ENCODE data around the gene CAPN13.

The CAPN13 gene

DNA sequence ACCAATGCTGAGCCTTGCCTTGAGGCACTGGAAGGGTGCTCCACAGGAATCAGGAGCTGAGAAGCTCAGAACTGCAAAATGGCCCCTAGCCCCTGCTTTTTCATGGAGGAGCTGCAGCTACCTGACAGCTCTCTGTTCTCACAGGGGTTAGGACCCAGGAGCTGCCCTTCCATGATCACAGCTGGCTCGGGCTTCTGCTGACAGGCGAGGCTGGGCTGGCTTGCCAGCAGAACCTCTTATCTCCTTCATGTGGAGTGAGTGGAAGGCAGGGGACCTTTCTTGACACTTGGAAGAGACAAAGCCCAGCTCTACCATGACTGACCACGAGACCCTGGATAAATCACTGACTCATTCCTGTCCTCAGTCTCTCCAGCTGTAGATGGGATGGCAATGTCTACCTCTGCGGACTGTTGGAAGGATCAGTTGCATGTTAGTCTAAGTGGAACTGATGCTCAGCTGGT is 113.4 kb downstream of the CAPN13 start:
- Mint-ChIP-seq H3K27ac (no peak overlapping the region), H3K9me3 (ENCODE audit: low read depth) (peaks cover 3% of the 10 kb centered on the region), H3K36me3 (no peaks in the 10 kb centered on the region), H3K27me3 (no peaks in the 10 kb centered on the region), H3K4me3 (no peak overlapping the region), H3K4me1 (ENCODE audit: low read depth) (no peaks in the 10 kb centered on the region)

DNA sequence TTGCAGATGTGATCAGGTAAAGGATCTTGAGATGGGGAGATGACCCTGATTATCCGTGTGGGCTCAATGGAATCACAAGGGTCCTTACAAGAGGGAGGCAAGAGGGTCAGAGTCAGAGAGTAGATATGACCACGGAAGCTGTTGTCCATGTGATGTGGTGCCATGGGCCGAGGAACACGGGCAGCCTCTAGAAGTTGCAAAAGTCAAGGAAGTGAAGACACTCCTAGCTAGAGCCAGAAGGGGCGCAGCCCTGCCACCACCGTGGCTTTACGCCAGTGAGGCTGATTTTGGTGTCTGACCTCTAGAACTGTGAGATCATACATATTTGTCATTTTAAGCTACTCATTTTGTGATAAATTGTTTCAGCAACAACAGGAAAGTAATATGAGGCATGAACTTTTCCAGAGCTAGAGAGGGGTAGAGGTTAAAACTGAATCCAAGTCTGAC is 114.4 kb downstream of the CAPN13 start:
- Mint-ChIP-seq H3K27ac (no peak overlapping the region), H3K9me3 (ENCODE audit: low read depth) (peaks cover 3% of the 10 kb centered on the region), H3K4me3 (no peak overlapping the region), H3K36me3 (no peaks in the 10 kb centered on the region), H3K4me1 (ENCODE audit: low read depth) (no peaks in the 10 kb centered on the region), H3K27me3 (no peaks in the 10 kb centered on the region)

DNA sequence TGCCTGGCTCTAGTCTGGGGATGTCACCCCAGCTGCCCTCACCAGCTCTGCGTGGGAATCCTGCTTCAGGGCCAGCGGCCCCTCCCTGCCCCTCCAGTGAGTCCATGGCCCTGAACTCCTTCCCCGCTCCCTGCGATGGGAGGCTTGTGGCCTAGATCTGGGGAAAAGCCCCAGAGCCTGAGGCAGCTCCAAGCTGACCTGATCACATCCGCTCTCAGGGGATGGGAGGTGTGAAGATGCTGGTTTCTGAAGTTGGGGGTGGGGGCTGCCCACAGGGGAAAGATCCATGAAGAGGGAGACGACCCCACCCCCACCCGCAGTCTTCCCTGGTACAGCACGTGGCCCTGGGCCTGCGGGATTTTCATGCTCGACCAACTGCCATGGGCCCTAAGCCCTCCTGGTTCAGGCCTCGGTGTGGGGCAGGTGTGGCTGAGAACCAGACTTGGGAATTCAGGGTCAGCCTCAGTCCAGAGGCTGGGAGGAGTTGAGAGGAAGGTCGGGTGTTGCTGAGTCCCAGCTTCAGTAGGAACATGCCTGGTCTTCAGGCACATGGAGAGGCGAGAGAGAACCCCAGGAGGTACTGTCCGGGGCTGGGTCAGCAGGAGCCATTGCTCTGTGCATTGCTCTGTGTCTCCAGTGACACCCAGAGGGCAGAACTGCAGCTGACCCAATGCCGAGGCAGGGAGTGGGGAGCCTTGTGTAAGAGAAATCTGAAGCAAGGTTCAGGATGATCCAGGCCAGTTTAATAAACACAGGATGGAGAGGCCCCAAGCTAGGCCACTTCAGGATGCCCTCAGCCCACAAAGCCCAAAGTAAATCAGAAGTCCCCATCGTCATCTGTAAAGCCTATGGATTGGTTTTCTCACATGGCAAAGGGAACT is 115.1 kb downstream of the CAPN13 start:
- Mint-ChIP-seq H3K36me3 (no peaks in the 10 kb centered on the region), H3K9me3 (ENCODE audit: low read depth) (no peaks in the 10 kb centered on the region), H3K4me3 (no peak overlapping the region), H3K4me1 (ENCODE audit: low read depth) (no peaks in the 10 kb centered on the region), H3K27me3 (no peaks in the 10 kb centered on the region), H3K27ac (no peak overlapping the region)

DNA sequence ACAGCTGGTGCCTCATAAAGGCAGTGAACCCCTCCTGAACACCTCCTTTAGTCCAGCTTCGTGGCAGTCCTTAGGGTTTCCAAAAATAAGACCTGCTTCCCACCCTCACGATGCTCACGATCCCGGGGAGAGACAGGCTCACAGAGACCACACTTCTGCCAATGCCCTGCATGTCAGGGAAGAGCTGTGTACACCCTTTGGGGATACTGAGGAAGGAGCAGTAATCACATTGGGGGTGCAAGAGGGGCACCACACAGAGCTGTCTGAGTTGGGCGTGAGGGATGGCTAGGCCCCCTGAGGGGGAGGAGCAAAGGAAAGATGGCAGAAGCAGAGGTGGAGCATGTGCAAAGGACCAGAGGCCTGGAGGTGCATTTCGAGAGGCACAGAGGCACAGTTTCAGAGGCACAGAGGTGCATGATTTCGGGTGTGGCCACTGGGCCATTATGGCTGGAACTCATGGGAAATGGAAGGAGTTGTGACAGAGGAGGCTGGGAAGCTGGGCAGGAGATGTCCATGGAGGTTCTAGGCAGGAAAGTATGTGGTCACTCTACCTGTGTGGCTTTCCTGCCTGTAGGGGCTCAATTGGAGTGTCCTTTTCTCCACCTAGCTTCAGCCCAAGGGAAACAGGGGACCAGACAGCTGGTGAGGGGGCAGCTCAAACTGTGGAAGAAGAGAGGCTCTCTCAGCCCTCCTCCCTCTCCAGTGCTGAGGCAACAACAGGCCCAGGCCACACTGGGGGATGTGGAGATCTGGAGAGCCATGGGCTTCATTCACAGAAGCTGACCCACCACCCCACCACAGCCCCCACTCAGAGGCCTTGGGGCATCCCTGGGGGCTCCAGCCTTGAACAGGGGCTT is 115.9 kb downstream of the CAPN13 start:
- no peak overlapping the region for H3K4me3 Mint-ChIP-seq
- no peaks in the 10 kb centered on the region for H3K9me3 Mint-ChIP-seq (ENCODE audit: low read depth)
- no peaks in the 10 kb centered on the region for H3K36me3 Mint-ChIP-seq
- H3K27ac Mint-ChIP-seq: no peak overlapping the region
- no peaks in the 10 kb centered on the region for H3K27me3 Mint-ChIP-seq
- no peaks in the 10 kb centered on the region for H3K4me1 Mint-ChIP-seq (ENCODE audit: low read depth)

DNA sequence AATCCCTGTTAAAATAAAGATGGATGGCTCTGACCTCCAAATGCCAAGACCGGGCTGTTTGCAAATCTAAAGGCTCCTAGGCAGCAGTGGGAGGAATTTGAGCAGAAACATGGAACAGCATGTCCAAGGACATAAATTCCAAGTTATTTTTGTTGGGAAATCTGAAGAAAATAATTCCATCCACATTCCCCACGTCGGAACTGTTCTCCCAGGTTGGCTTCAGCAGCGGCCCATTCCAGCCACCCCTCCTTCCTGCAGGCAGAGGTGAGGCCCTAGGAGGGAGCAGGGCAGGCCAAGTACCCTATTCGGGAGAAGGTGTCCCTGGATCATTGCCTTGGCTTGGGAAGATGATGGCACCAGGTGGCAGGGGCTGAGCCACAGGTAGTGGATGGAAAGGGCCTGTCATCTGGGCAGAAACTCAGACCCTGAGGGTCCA is 117.1 kb downstream of the CAPN13 start:
- H3K4me3 Mint-ChIP-seq: no peak overlapping the region
- H3K4me1 Mint-ChIP-seq (ENCODE audit: low read depth): no peaks in the 10 kb centered on the region

DNA sequence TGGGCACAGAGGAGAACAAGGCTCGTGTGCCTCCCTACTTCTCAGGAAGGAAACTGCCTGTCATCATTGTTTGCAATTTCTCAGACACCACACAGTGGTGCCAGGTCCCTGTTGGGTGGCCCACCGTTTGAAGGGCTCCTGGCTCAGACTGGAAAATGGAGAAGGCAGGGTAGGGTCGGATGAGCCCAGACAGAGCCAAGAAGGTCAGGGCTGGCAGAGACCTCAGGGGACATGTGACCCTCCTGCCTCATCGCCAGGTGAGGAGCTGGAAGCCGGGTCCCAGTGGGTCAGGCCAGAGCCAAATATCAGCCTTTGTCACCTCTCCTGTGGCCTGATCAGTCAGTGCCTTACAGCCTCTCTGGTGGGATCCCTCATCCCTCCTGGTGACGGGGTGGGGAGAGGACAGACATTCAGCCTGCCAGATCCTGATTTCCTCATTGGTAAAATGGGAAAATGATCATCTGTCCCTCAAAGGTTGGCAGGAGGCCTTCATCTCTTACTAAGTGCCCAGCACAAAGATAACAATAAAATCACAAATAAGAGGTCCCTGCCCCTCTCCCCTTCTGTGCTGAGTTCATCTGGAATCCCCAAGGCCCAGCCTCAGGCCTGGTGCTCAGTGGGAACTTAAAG is 117.6 kb downstream of the CAPN13 start:
- no peak overlapping the region for H3K27ac Mint-ChIP-seq
- no peak overlapping the region for H3K4me3 Mint-ChIP-seq
- H3K4me1 Mint-ChIP-seq (ENCODE audit: low read depth): no peaks in the 10 kb centered on the region
- H3K36me3 Mint-ChIP-seq: no peaks in the 10 kb centered on the region
- H3K9me3 Mint-ChIP-seq (ENCODE audit: low read depth): no peaks in the 10 kb centered on the region
- no peaks in the 10 kb centered on the region for H3K27me3 Mint-ChIP-seq

More for the DNA sequence above, 117.1 kb downstream of the CAPN13 start:
- Mint-ChIP-seq H3K27ac (no peak overlapping the region), H3K27me3 (no peaks in the 10 kb centered on the region), H3K36me3 (no peaks in the 10 kb centered on the region), H3K9me3 (ENCODE audit: low read depth) (no peaks in the 10 kb centered on the region)

DNA sequence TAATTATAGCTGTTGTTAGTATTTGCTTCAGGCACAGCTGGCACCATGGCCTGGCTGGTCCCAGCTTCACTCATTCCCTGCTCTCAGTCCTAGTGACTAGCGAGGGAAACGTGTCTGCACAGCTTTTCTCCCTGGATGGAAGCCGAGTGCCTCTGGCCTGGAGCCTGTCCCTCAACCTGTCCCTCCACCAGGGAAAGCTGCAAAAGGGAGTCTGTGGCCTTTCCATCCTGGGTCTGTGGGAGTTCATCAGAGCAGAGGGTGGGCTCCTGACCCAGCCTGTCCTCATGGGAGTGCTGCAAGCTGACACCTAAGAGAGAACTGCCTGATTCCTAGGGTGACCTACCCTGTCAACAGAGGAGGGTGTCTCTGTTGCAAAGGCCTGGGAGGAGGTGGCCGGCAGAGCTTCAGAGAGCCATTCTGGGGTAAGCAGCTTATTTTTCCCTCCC is 118.3 kb downstream of the CAPN13 start:
- Mint-ChIP-seq H3K9me3 (ENCODE audit: low read depth) (no peaks in the 10 kb centered on the region), H3K27me3 (no peaks in the 10 kb centered on the region), H3K36me3 (no peaks in the 10 kb centered on the region), H3K4me1 (ENCODE audit: low read depth) (no peaks in the 10 kb centered on the region), H3K4me3 (no peak overlapping the region), H3K27ac (no peak overlapping the region)

DNA sequence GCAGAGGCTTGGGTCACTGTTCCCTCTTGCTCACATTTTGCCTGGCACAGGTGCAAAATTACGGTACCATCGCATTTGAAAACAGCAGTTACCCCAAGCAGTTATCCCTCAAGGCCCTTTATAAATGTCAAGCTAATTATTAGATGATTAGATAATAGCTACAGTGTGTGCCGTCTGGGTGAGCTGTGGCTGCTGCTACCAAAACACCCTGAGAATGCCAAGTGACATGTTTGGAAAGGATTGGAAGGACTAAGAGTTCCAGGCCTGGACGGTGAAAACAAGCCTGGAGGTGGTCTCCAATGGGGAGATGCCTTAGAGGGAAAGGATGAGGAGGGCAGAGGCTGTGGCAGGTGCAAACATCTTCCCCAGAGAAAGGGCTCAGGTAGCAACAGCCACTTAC is 120.6 kb downstream of the CAPN13 start:
- no peak overlapping the region for H3K4me3 Mint-ChIP-seq
- H3K36me3 Mint-ChIP-seq: no peaks in the 10 kb centered on the region
- no peak overlapping the region for H3K27ac Mint-ChIP-seq
- H3K9me3 Mint-ChIP-seq (ENCODE audit: low read depth): no peaks in the 10 kb centered on the region
- H3K27me3 Mint-ChIP-seq: no peaks in the 10 kb centered on the region
- H3K4me1 Mint-ChIP-seq (ENCODE audit: low read depth): no peaks in the 10 kb centered on the region

DNA sequence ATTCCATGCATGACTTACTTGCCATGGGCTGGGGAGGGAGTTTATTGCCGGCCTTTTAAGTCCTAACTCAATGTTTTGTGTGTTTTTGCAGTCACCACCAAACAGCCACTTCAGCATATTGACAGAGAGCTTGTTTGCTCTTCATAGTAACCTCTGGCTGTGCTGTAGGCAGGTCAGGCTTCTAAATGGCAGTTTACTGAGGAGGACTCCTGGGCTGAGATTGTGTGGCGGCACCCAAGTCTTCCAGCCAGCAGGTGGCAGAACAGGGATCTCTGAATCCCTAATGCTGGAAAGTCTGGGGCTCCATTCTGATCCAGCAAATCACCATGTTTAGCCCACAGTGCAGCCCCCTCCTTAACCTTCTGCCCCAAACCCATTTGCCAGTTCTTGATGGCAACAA is 121.2 kb downstream of the CAPN13 start:
- Mint-ChIP-seq H3K4me1 (ENCODE audit: low read depth) (no peaks in the 10 kb centered on the region), H3K9me3 (ENCODE audit: low read depth) (no peaks in the 10 kb centered on the region), H3K27ac (no peak overlapping the region), H3K4me3 (no peak overlapping the region), H3K36me3 (no peaks in the 10 kb centered on the region), H3K27me3 (no peaks in the 10 kb centered on the region)

DNA sequence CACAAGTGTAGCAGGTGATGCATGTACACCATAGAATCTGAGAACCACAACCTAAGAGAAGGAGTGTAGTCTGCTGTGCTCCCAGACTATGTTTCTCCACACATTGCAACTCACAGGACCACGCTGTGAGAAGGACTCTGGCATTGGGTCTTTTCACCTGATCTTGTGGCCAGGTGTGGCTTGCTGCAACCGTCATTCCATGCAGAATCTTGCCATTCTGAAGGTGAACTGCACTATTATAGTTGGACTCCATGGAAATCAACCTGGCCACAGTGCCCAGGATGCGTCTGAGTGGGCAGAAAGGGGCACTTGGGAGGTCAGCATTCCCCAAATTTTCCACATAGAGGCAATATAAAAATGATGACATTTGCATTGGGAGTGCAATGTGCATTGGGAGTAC is 122.2 kb downstream of the CAPN13 start:
- H3K4me1 Mint-ChIP-seq (ENCODE audit: low read depth): no peaks in the 10 kb centered on the region
- no peaks in the 10 kb centered on the region for H3K36me3 Mint-ChIP-seq
- H3K4me3 Mint-ChIP-seq: no peak overlapping the region

DNA sequence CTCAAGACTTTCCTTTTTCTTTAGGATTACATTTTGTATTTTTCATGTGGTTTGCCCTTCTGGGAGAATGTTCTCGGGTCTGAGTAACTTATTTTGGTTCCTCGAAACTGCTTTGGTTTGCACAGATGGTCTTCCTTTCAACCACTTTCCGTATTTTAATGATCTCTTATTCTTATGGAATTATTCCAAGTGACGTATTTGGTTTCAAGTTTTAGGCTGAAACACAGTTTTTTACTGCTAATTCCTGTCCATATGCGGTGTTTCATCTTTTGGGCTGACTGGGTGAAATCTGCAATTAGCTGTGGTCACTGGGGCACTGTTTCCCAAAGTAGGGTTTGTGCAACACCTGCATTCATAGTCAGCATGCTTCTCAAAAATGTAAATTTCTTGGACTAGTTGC is 122.7 kb downstream of the CAPN13 start:
- no peaks in the 10 kb centered on the region for H3K36me3 Mint-ChIP-seq
- H3K4me3 Mint-ChIP-seq: no peak overlapping the region
- H3K9me3 Mint-ChIP-seq (ENCODE audit: low read depth): no peaks in the 10 kb centered on the region
- no peak overlapping the region for H3K27ac Mint-ChIP-seq
- peaks cover 1% of the 10 kb centered on the region for H3K27me3 Mint-ChIP-seq
- no peaks in the 10 kb centered on the region for H3K4me1 Mint-ChIP-seq (ENCODE audit: low read depth)

More for the DNA sequence above, 122.2 kb downstream of the CAPN13 start:
- Mint-ChIP-seq H3K9me3 (ENCODE audit: low read depth) (no peaks in the 10 kb centered on the region), H3K27ac (no peak overlapping the region), H3K27me3 (peaks cover 1% of the 10 kb centered on the region)

DNA sequence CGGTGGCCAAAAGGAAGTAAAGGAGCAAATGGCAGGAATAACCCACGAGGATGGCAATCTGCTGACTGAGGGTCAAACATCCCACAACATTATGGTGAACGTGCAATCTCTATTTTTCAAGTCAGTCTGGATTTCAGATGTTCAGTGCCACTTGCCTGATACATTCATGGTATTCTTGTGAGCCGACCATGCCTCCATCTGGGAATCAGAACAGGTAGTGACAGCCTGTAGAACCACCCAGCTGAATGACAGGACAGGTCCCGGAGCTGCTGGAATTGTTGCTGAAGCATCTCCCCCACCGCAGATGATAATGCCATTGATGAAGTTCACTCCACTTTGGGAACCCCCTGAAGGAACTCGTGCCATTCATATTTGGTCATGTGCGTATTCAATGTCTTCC is 123.2 kb downstream of the CAPN13 start:
- H3K4me1 Mint-ChIP-seq (ENCODE audit: low read depth): no peaks in the 10 kb centered on the region
- no peaks in the 10 kb centered on the region for H3K36me3 Mint-ChIP-seq
- no peak overlapping the region for H3K27ac Mint-ChIP-seq
- H3K27me3 Mint-ChIP-seq: peaks cover 1% of the 10 kb centered on the region
- no peaks in the 10 kb centered on the region for H3K9me3 Mint-ChIP-seq (ENCODE audit: low read depth)
- no peak overlapping the region for H3K4me3 Mint-ChIP-seq

DNA sequence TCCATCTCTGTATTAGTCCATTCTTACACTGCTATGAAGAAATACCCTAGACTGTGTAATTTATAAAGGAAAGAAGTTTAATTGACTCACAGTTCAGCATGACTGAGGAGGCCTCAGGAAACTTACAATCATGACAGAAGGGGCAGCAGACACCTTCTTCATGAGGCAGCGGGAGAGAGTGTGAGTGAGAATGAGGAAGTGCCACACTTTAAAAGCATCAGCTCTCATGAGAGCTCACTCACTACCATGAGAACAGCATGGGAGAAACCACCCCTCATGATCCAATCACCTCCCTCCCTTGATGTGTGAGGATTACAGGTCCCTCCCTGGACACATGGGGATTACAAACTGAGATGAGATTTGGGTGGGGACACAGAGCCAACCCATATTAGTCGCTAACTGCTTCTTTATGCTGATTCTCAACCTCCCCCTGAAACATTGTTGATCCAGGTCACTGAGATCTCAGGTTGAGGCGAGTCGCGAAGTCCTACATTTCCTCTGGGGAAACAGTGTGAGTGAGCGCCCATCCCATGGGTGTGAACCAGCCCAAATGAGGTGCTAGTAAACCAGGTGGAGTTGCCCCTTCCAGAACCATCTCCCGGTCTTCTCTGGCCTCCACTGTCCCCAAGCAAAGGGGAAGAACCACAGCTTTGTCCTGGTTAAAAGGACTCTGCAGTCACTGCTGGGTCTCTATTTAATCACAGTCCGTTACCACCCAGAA is 123.8 kb downstream of the CAPN13 start:
- H3K27me3 Mint-ChIP-seq: peaks cover 1% of the 10 kb centered on the region
- H3K9me3 Mint-ChIP-seq (ENCODE audit: low read depth): no peaks in the 10 kb centered on the region
- H3K4me1 Mint-ChIP-seq (ENCODE audit: low read depth): no peaks in the 10 kb centered on the region
- H3K27ac Mint-ChIP-seq: no peak overlapping the region
- no peaks in the 10 kb centered on the region for H3K36me3 Mint-ChIP-seq
- H3K4me3 Mint-ChIP-seq: no peak overlapping the region

DNA sequence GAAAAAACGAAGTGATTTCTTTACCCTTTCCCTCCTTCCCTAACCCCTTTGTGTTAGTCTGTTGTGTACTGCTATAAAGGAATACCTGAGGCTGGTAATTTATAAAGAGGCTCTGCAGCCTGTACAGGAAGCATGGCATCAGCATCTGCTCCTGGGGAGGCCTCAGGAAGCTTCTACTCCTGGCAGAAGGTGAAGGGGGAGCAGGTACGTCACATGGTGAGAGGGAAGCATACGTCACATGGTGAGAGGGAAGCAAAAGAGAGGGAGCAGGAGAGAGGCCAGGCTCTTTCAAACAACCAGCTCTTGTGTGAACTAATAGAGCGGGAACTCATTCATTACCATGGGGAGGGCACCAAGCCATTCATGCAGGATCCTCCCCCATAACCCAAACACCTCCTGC is 126.2 kb downstream of the CAPN13 start:
- H3K9me3 Mint-ChIP-seq (ENCODE audit: low read depth): no peaks in the 10 kb centered on the region
- H3K36me3 Mint-ChIP-seq: no peaks in the 10 kb centered on the region
- no peak overlapping the region for H3K4me3 Mint-ChIP-seq
- H3K27me3 Mint-ChIP-seq: peaks cover 1% of the 10 kb centered on the region
- no peaks in the 10 kb centered on the region for H3K4me1 Mint-ChIP-seq (ENCODE audit: low read depth)
- H3K27ac Mint-ChIP-seq: no peak overlapping the region

All from activated naive CD8-positive, alpha-beta T cell (primary cell).